Measurements from ENCODE around the gene LMO7. TPM values are rescaled to one million over a fixed set of nuclear protein-coding genes. Genes with fewer than 3 reads are reported as not detected.

LMO7 gene
- total RNA-seq (2014; rRNA removed; shearing (Covaris generic)) = 96.3 and 123 TPM in 2 replicates

DNA sequence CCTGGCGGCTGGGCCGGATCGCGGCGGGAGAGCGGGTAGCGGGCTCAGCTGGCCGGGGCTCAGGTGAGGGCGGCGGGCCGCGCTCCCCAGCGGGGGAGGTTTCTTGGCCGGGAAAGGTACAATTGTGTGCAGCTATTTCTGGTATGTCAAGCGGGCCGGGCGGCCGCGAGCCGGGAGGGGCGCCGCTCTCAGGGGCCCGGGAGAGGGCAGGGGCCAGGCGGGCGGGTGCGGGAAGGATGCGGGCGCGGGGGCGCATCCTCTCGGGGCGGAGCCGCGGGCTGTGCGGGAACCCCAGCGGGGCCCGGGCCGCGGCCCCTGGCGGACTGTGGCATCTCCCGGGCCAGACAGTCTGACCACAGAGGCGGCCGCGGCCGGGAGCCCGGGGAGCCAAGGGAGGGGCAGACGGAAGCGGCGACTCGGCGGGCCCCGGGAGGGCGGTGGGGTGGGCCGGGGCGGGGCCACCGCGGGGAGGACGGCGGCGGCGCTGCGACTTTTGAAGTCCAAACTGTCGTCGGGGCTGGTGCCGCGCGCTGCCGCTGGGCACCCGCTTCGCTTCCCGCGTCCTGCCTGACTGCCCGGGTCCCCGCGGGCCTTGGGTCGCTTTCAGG, at the start of gene LMO7:
LMO7 (plus strand) TSS at position 503 of the 608 bp plus-strand sequence. CDS start 328 bp downstream, outside the sequence.
- peak; percentile 66 to 82 for DNase-seq (ENCODE audit: low read depth in 1 of 2, low spot score in 2 of 2)
- H3K9me3 ChIP-seq (replicated peaks) = no peaks in the 10 kb centered on the region; the same call in 1 of the 2 replicates
- peaks cover 45% of the 10 kb centered on the region for H3K36me3 ChIP-seq

GRCh38 chr13:75587679-75588078, 48.5 kb upstream of the LMO7 start:
- H3K4me1 ChIP-seq (replicated peaks) = no peaks in the 10 kb centered on the region
- no peak overlapping the region for H3K27ac ChIP-seq
- no peaks in the 10 kb centered on the region for H3K27me3 ChIP-seq (replicated peaks)
- peaks cover 6% of the 10 kb centered on the region for H3K36me3 ChIP-seq
- no peak for DNase-seq (ENCODE audit: low read depth in 1 of 2, low spot score in 2 of 2)
- no peaks in the 10 kb centered on the region for H3K9me3 ChIP-seq (replicated peaks)
- H3K4me3 ChIP-seq = no peak overlapping the region

More for the DNA sequence above, at the start of gene LMO7:
- Histone ChIP-seq H3K4me1 (replicated peaks) (peaks cover 45% of the 10 kb centered on the region), H3K4me3 (peak within 1 kb of the TSS; percentile 96), H3K27ac (peak within 1 kb of the TSS; percentile 97), H3K27me3 (replicated peaks) (no peaks in the 10 kb centered on the region)

DNA sequence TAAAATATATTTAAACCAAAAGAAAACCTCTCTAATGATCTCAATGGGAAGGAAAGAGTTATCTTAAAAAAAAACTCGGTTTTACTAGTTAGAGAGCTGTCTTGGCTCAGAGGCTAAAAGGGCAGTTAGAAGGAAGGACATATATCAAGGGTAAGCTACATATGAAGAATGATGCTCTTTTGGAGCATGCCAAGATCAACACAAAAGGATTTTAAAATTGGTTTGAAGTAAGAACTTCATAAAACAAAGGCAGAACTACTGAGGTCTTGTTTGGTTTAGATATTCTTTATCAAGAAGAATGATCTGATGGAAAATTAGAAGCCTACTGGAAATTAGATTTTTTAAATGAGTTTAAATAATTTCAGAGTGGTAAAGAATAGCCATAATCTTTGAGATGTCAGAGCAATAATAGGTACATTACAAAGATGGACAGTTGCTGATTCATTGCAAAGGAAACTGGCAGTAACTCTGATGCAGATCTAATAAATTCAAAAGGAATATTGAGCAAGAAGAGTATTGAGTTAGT, 39.4 kb upstream of the LMO7 start:
- Histone ChIP-seq H3K4me3 (no peak overlapping the region), H3K27ac (no peak overlapping the region), H3K9me3 (replicated peaks) (no peaks in the 10 kb centered on the region), H3K27me3 (replicated peaks) (no peaks in the 10 kb centered on the region), H3K4me1 (replicated peaks) (peaks cover 3% of the 10 kb centered on the region), H3K36me3 (no peaks in the 10 kb centered on the region; the same call in 1 of the 2 replicates)
- DNase-seq (ENCODE audit: low read depth in 1 of 2, low spot score in 2 of 2) = no peak

DNA sequence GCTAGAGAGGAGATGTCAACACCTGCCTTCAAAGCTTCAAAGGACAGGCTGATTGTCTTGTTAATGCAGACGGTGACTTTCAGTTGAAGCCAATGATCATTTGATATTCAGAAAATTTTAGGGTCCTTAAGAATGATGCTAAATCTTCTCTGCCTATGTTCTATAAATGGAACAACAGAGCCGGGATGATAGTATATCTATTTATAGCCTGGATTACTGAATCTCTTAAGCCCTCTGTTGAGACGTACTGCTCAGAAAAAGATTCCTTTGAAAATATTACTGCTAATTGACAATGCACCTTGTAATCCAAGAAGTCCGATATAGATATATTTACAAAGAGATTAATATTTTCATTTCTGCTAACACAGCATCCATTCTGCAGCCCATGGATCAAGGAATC, 35.8 kb upstream of the LMO7 start:
- Histone ChIP-seq H3K27ac (no peak overlapping the region), H3K36me3 (peaks cover 10% of the 10 kb centered on the region), H3K9me3 (replicated peaks) (no peaks in the 10 kb centered on the region), H3K27me3 (replicated peaks) (no peaks in the 10 kb centered on the region), H3K4me3 (no peak overlapping the region), H3K4me1 (replicated peaks) (peaks cover 6% of the 10 kb centered on the region)
- no peak for DNase-seq (ENCODE audit: low read depth in 1 of 2, low spot score in 2 of 2)

GRCh38 chr13:75603038-75603437, 33.1 kb upstream of the LMO7 start:
- H3K9me3 ChIP-seq (replicated peaks) = no peaks in the 10 kb centered on the region
- H3K36me3 ChIP-seq = peaks cover 26% of the 10 kb centered on the region
- H3K27me3 ChIP-seq (replicated peaks) = no peaks in the 10 kb centered on the region
- no peak for DNase-seq (ENCODE audit: low read depth in 1 of 2, low spot score in 2 of 2)
- H3K4me1 ChIP-seq (replicated peaks) = peaks cover 6% of the 10 kb centered on the region
- H3K4me3 ChIP-seq = no peak overlapping the region
- H3K27ac ChIP-seq = no peak overlapping the region

- no peaks in the 10 kb centered on the region for H3K9me3 ChIP-seq (replicated peaks)
- peaks cover 37% of the 10 kb centered on the region for H3K36me3 ChIP-seq
- no peaks in the 10 kb centered on the region for H3K27me3 ChIP-seq (replicated peaks)
- H3K27ac ChIP-seq = no peak overlapping the region
- H3K4me1 ChIP-seq (replicated peaks) = no peaks in the 10 kb centered on the region
- DNase-seq (ENCODE audit: low read depth in 1 of 2, low spot score in 2 of 2) = no peak
- no peak overlapping the region for H3K4me3 ChIP-seq
These were observed 28.7 kb upstream of the LMO7 start for GRCh38 chr13:75607447-75607846.

GRCh38 chr13:75610466-75610865, 25.7 kb upstream of the LMO7 start:
- H3K4me3 ChIP-seq = no peak overlapping the region
- no peaks in the 10 kb centered on the region for H3K9me3 ChIP-seq (replicated peaks)
- DNase-seq (ENCODE audit: low read depth in 1 of 2, low spot score in 2 of 2) = no peak
- peaks cover 8% of the 10 kb centered on the region; the same call in 1 of the 2 replicates for H3K4me1 ChIP-seq (replicated peaks)
- no peaks in the 10 kb centered on the region for H3K27me3 ChIP-seq (replicated peaks)
- H3K27ac ChIP-seq = no peak overlapping the region
- H3K36me3 ChIP-seq = peaks cover 26% of the 10 kb centered on the region

- Histone ChIP-seq H3K27ac (no peak overlapping the region), H3K27me3 (replicated peaks) (no peaks in the 10 kb centered on the region), H3K4me3 (no peak overlapping the region), H3K9me3 (replicated peaks) (no peaks in the 10 kb centered on the region), H3K36me3 (peaks cover 21% of the 10 kb centered on the region), H3K4me1 (replicated peaks) (peaks cover 12% of the 10 kb centered on the region; the same call in 1 of the 2 replicates)
- no peak for DNase-seq (ENCODE audit: low read depth in 1 of 2, low spot score in 2 of 2)
These were observed 23.8 kb upstream of the LMO7 start for GRCh38 chr13:75612354-75612753.

DNA sequence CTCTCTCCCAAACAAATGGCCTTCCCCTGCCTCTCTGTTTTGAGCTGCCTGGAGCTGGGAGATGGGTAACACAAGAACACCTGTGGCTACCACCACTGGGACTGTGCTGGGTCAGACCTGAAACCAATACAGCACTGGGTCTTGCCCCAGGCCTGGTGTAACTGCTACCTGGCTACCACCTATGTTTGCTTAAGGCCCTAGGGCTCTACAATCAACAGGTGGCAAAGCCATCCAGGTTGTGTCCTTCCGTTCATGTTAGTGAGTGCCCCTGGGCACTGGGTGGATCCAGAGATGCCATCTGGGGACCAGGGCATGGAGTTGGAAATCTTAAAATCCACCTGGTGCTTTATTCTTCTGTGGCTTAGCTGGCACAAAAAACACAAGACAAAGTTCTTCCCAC, 18.9 kb upstream of the LMO7 start:
- H3K27ac ChIP-seq = no peak overlapping the region
- peaks cover 8% of the 10 kb centered on the region for H3K36me3 ChIP-seq
- H3K27me3 ChIP-seq (replicated peaks) = no peaks in the 10 kb centered on the region
- H3K4me1 ChIP-seq (replicated peaks) = peaks cover 35% of the 10 kb centered on the region
- no peak for DNase-seq (ENCODE audit: low read depth in 1 of 2, low spot score in 2 of 2)
- H3K9me3 ChIP-seq (replicated peaks) = no peaks in the 10 kb centered on the region
- H3K4me3 ChIP-seq = no peak overlapping the region

DNA sequence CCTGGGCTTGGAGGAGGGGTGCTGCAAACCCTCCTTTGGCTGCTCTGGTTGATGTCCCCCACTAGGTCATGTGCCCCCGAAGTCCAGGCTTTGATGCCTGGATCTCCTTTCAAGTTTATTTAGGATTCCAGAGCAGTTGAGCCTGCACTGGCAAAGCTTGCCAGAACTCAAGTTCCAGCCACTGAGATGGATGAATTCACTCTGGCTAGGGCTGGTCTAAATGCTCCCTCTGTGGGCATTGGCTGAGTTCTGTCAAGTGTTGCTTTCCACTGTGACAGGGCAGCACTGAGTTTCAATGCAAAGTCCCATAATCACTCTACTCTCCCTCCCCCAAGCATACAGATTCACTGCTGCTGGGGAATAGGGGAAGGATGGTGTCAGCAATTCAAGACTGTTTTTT, 17.8 kb upstream of the LMO7 start:
- Histone ChIP-seq H3K36me3 (peaks cover 8% of the 10 kb centered on the region), H3K4me1 (replicated peaks) (peaks cover 45% of the 10 kb centered on the region), H3K4me3 (no peak overlapping the region), H3K9me3 (replicated peaks) (no peaks in the 10 kb centered on the region), H3K27me3 (replicated peaks) (no peaks in the 10 kb centered on the region), H3K27ac (no peak overlapping the region)
- no peak for DNase-seq (ENCODE audit: low read depth in 1 of 2, low spot score in 2 of 2)

DNA sequence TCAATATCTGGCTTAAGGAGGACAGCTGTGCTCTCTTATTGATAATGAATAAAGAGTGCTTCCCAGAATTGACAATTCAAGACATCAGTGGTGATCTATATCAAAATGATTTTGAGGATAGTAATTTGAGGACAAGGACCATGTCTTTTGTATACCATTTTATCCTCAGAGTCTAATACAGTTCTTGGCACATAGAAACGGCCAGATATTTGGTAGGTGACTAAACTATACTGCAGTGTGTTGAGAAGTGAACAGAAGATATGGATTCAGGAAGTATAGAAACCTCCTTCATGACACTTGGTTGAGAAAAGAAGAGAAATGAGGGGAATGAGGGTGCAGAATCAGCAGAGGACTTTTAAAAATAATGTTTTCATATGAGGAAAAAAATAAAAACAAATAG, 16.1 kb upstream of the LMO7 start:
- Histone ChIP-seq H3K27me3 (replicated peaks) (no peaks in the 10 kb centered on the region), H3K4me3 (no peak overlapping the region), H3K4me1 (replicated peaks) (peaks cover 42% of the 10 kb centered on the region), H3K36me3 (peaks cover 22% of the 10 kb centered on the region), H3K9me3 (replicated peaks) (no peaks in the 10 kb centered on the region), H3K27ac (peak overlapping the region; percentile 74)
- DNase-seq (ENCODE audit: low read depth in 1 of 2, low spot score in 2 of 2) = no peak

- H3K4me3 ChIP-seq = no peak overlapping the region
These were observed 15.0 kb upstream of the LMO7 start for GRCh38 chr13:75621147-75621546.

GRCh38 chr13:75628801-75629200, 7.3 kb upstream of the LMO7 start:
- no peak for DNase-seq (ENCODE audit: low read depth in 1 of 2, low spot score in 2 of 2)
- Histone ChIP-seq H3K4me1 (replicated peaks) (peaks cover 24% of the 10 kb centered on the region), H3K4me3 (no peak overlapping the region), H3K27me3 (replicated peaks) (no peaks in the 10 kb centered on the region), H3K36me3 (peaks cover 48% of the 10 kb centered on the region), H3K9me3 (replicated peaks) (no peaks in the 10 kb centered on the region), H3K27ac (no peak overlapping the region)

More at GRCh38 chr13:75621147-75621546, 15.0 kb upstream of the LMO7 start:
- no peaks in the 10 kb centered on the region for H3K27me3 ChIP-seq (replicated peaks)
- H3K4me1 ChIP-seq (replicated peaks) = peaks cover 33% of the 10 kb centered on the region
- H3K9me3 ChIP-seq (replicated peaks) = no peaks in the 10 kb centered on the region
- peak overlapping the region; percentile 75 for H3K27ac ChIP-seq
- DNase-seq (ENCODE audit: low read depth in 1 of 2, low spot score in 2 of 2) = peak in 1 of 2 experiments; percentile 66
- peaks cover 34% of the 10 kb centered on the region for H3K36me3 ChIP-seq

GRCh38 chr13:75633285-75633684, 2.8 kb upstream of the LMO7 start:
- peak; percentile 49 to 91 for DNase-seq (ENCODE audit: low read depth in 1 of 2, low spot score in 2 of 2)
- H3K4me1 ChIP-seq (replicated peaks) = peaks cover 26% of the 10 kb centered on the region
- H3K4me3 ChIP-seq = no peak overlapping the region
- H3K36me3 ChIP-seq = peaks cover 38% of the 10 kb centered on the region
- peak overlapping the region; percentile 8; the same call in 1 of the 2 replicates for H3K27ac ChIP-seq
- no peaks in the 10 kb centered on the region for H3K27me3 ChIP-seq (replicated peaks)
- H3K9me3 ChIP-seq (replicated peaks) = no peaks in the 10 kb centered on the region; the same call in 1 of the 2 replicates

Measured in SJSA1 (cell line).